CD14-positive monocyte (primary cell): ENCODE results near the gene BOD1L1. TPM values are rescaled to one million over a fixed set of nuclear protein-coding genes. Genes with fewer than 3 reads are reported as not detected.

Source experiments
- DNase-seq, 3 donors: peaks; one replicate each; pipeline ENCODE4 v3.0.0-alpha.2; 2011 to 2022
- H2AFZ ChIP-seq: 2 replicates; pipeline ENCODE4 v1.6.0; 2012; ENCODE audit warnings: mild to moderate bottlenecking, low read depth, low read length, inconsistent platforms; ENCODE audit not compliant: insufficient read depth, poor library complexity, severe bottlenecking
- H3K27ac ChIP-seq, 2 donors: 1 replicate in 1 of 2; 2 replicates in 1 of 2; pipeline ENCODE4 v1.5.1; 2012 to 2013; ENCODE audit warnings: low read length in 2 of 2, control low read depth in 1 of 2, inconsistent platforms in 1 of 2, low read depth in 1 of 2, mild to moderate bottlenecking in 1 of 2
- H3K27me3 ChIP-seq, 2 donors: one replicate each; pipeline versions ENCODE4 v1.6.0 to v1.6.1; 2011 to 2013; ENCODE audit warnings: low read length in 2 of 2; ENCODE audit not compliant: control insufficient read depth in 2 of 2, insufficient read depth in 2 of 2
- H3K36me3 ChIP-seq, 2 donors: replicated peaks in 1 of 2; 1 replicate in 1 of 2; 2 replicates in 1 of 2; pipeline versions ENCODE4 v1.5.1 to v1.6.1; 2012 to 2013; ENCODE audit warnings: low read length in 2 of 2, control low read depth in 1 of 2, inconsistent platforms in 1 of 2, mild to moderate bottlenecking in 1 of 2; ENCODE audit not compliant: insufficient read depth in 2 of 2, control insufficient read depth in 1 of 2
- H3K4me1 ChIP-seq, 2 donors: 1 replicate in 1 of 2; 2 replicates in 1 of 2; pipeline versions ENCODE4 v1.5.1 to v1.6.1; 2012 to 2013; ENCODE audit warnings: low read length in 2 of 2, control low read depth in 1 of 2, inconsistent platforms in 1 of 2, mild to moderate bottlenecking in 1 of 2, moderate library complexity in 1 of 2; ENCODE audit not compliant: insufficient read depth in 2 of 2, control insufficient read depth in 1 of 2
- H3K4me2 ChIP-seq: replicated peaks from 2 replicates; pipeline ENCODE3; 2012; ENCODE audit warnings: low read length, moderate library complexity, mild to moderate bottlenecking; ENCODE audit not compliant: poor library complexity, severe bottlenecking; ENCODE audit errors: extremely low read depth
- H3K4me3 ChIP-seq, 3 experiments: fragments of 200-600 bp in 1 of 3; sonication (generic) in 1 of 3; replicated peaks in 1 of 3; 1 replicate in 2 of 3; 2 replicates in 1 of 3; pipeline ENCODE4 v1.5.1; 2011 to 2013; ENCODE audit warnings: low read length in 3 of 3, mild to moderate bottlenecking in 3 of 3, control low read depth in 2 of 3, low read depth in 2 of 3, inconsistent platforms in 1 of 3, moderate library complexity in 1 of 3
- H3K79me2 ChIP-seq: 2 replicates; pipeline ENCODE4 v1.6.0; 2012; ENCODE audit warnings: mild to moderate bottlenecking, control low read depth, inconsistent platforms, low read length, moderate library complexity; ENCODE audit not compliant: insufficient read depth
- H3K9ac ChIP-seq: 2 replicates; pipeline ENCODE4 v1.6.0; 2017; ENCODE audit warnings: low read length, mild to moderate bottlenecking; ENCODE audit not compliant: insufficient read depth, poor library complexity, severe bottlenecking
- H3K9me3 ChIP-seq, 2 donors: replicated peaks in 1 of 2; 1 replicate in 1 of 2; 2 replicates in 1 of 2; pipeline versions ENCODE4 v1.5.1 to v1.6.1; 2012 to 2013; ENCODE audit warnings: low read length in 2 of 2, control low read depth in 1 of 2; ENCODE audit not compliant: control insufficient read depth in 1 of 2, insufficient read depth in 1 of 2
- H4K20me1 ChIP-seq: 2 replicates; pipeline ENCODE4 v1.6.0; 2012; ENCODE audit warnings: mild to moderate bottlenecking, low read length, control low read depth, moderate library complexity; ENCODE audit not compliant: insufficient read depth
- H3K27ac Mint-ChIP-seq, 7 donors: one replicate each; pipeline ENCODE4 v1.8.0; 2020; ENCODE audit warnings: mild to moderate bottlenecking in 7 of 7, mixed read lengths in 7 of 7, moderate library complexity in 6 of 7, inconsistent platforms in 2 of 7
- H3K27me3 Mint-ChIP-seq, 3 donors: one replicate each; pipeline ENCODE4 v1.8.0; 2021 to 2022; ENCODE audit warnings: low read depth in 3 of 3, mild to moderate bottlenecking in 3 of 3, mixed read lengths in 3 of 3, moderate library complexity in 3 of 3, inconsistent platforms in 1 of 3
- H3K36me3 Mint-ChIP-seq, 2 donors: one replicate each; pipeline ENCODE4 v1.8.0; 2020; ENCODE audit warnings: mixed read lengths in 2 of 2, inconsistent platforms in 1 of 2, mild to moderate bottlenecking in 1 of 2
- H3K4me1 Mint-ChIP-seq: one replicate; pipeline ENCODE4 v1.8.0; 2020; ENCODE audit warnings: mild to moderate bottlenecking, mixed read lengths
- H3K4me3 Mint-ChIP-seq, 2 donors: one replicate each; pipeline ENCODE4 v1.8.0; 2020; ENCODE audit warnings: mild to moderate bottlenecking in 2 of 2, mixed read lengths in 2 of 2, moderate library complexity in 1 of 2
- H3K9me3 Mint-ChIP-seq, 7 donors: one replicate each; pipeline ENCODE4 v1.8.0; 2020 to 2022; ENCODE audit warnings: mixed read lengths in 7 of 7, mild to moderate bottlenecking in 6 of 7, moderate library complexity in 6 of 7, inconsistent platforms in 2 of 7
- CTCF ChIP-seq: fragments of 200-600 bp; IDR thresholded peaks from one replicate; pipeline ENCODE4 v1.8.0; 2022; ENCODE audit warnings: antibody characterized with exemption, mild to moderate bottlenecking
- WGBS: methylation state at CpG from one replicate; pipeline ENCODE4 v1.1.5; 2013; ENCODE audit warnings: missing lambda C conversion rate; ENCODE audit not compliant: insufficient coverage; 5-methylcytosine and 5-hydroxymethylcytosine counted together
- intact Hi-C, 2 donors: fragments of 100-400 bp; cut with micrococcal nuclease; formaldehyde crosslinking; loops; one replicate each; pipeline versions ENCODE4 v1.15.0 to v1.15.1; 2023
- polyA plus RNA-seq, 3 donors: library from polyadenylated mRNA; depleted of rRNA in 1 of 3; unstranded in 2 of 3; stranded (reverse) in 1 of 3; fragments of 300-500 nt in 2 of 3; fragments of >200 nt in 1 of 3; fragmentation: Illumina TruSeq in 2 of 3; gene quantifications; 1 replicate in 2 of 3; 2 replicates in 1 of 3; pipeline ENCODE4 v1.2.3, GENCODE V29; 2012 to 2021

The BOD1L1 gene
- polyA plus RNA-seq, 3 donors: 0.72 to 26.7 (median 1.5) TPM

- H3K27me3 Mint-ChIP-seq: peaks cover 64 to 83% (median 79%) of the 10 kb centered on the region in 3 donors
- no peak overlapping the region for H3K27ac ChIP-seq
- peaks cover 4 to 25% of the 10 kb centered on the region in 2 donors for H3K9me3 ChIP-seq
- H4K20me1 ChIP-seq: no peaks in the 10 kb centered on the region
- peak overlapping the region; percentile 54 to 81 for H3K4me3 Mint-ChIP-seq
- no peak overlapping the region for H3K27ac Mint-ChIP-seq
- peaks cover 4 to 26% (median 16%) of the 10 kb centered on the region in 7 donors for H3K9me3 Mint-ChIP-seq
- WGBS: 12% methylated on average over 8 of the region's 21 CpGs
- H3K4me3 ChIP-seq: peak overlapping the region in 1 of 3 experiments; percentile 64
- peaks cover 58 to 78% of the 10 kb centered on the region in 2 donors for H3K27me3 ChIP-seq
- H3K4me1 Mint-ChIP-seq: peaks cover 28% of the 10 kb centered on the region
- H2AFZ ChIP-seq: peak overlapping the region; percentile 74
- peaks cover 28 to 33% of the 10 kb centered on the region in 2 donors for H3K4me1 ChIP-seq
- intact Hi-C loops: loop anchor here (2.0 to 10.0 kb wide), 3 partner anchors 704 to 822 kb away; no protein-coding TSS in a partner anchor
- H3K36me3 ChIP-seq: no peaks in the 10 kb centered on the region
- H3K4me2 ChIP-seq: peak overlapping the region; percentile 64
- H3K79me2 ChIP-seq: no peaks in the 10 kb centered on the region
- no peak overlapping the region for H3K9ac ChIP-seq
- peak; percentile 61 to 73 (median 71) for DNase-seq
- H3K36me3 Mint-ChIP-seq: peaks cover 7 to 16% of the 10 kb centered on the region in 2 donors
- peak; percentile 95 for TF ChIP-seq CTCF
These were observed 78.5 kb downstream of the BOD1L1 start for GRCh38 chr4:13548984-13549546.

- peaks cover 60 to 81% of the 10 kb centered on the region in 2 donors for H3K27me3 ChIP-seq
- Mint-ChIP-seq H3K9me3 (peaks cover 4 to 30% (median 18%) of the 10 kb centered on the region in 7 donors), H3K36me3 (peaks cover 7 to 17% of the 10 kb centered on the region in 2 donors), H3K4me1 (peaks cover 32% of the 10 kb centered on the region), H3K4me3 (peak overlapping the region; percentile 54 to 81), H3K27ac (no peak overlapping the region), H3K27me3 (peaks cover 71 to 88% (median 86%) of the 10 kb centered on the region in 3 donors)
- H3K4me3 ChIP-seq: peak overlapping the region in 1 of 3 experiments; percentile 69
- no peaks in the 10 kb centered on the region for H3K36me3 ChIP-seq
- DNase-seq: no peak
- H3K4me1 ChIP-seq: peaks cover 34 to 41% of the 10 kb centered on the region in 2 donors
- no peak for TF ChIP-seq CTCF
- no peak overlapping the region for H2AFZ ChIP-seq
- no peaks in the 10 kb centered on the region for H3K79me2 ChIP-seq
- intact Hi-C loops: loop anchor here (2.0 to 10.0 kb wide), 3 partner anchors 704 to 821 kb away; no protein-coding TSS in a partner anchor
- no peaks in the 10 kb centered on the region for H4K20me1 ChIP-seq
- H3K9me3 ChIP-seq: peaks cover 4 to 30% of the 10 kb centered on the region in 2 donors
- no peak overlapping the region for H3K9ac ChIP-seq
- peak overlapping the region; percentile 75 for H3K4me2 ChIP-seq
- no peak overlapping the region for H3K27ac ChIP-seq
- 4% methylated on average over 13 of the region's 35 CpGs for WGBS
These were observed 79.2 kb downstream of the BOD1L1 start for GRCh38 chr4:13548059-13548983.
